ENCODE measurements around the gene PCLO. TPM values are rescaled to one million over a fixed set of nuclear protein-coding genes. Genes with fewer than 3 reads are reported as not detected.
"Not testable (repeated sequence)": the region's sequence is repeated elsewhere in the genome, so short reads cannot be mapped to it uniquely, and the experiment has no call there.

The PCLO gene
- total and polyA plus RNA-seq, 2 of the 8 experiments (the other 6 are each of a cell fraction or from before 2014, with no cell fraction given): 1.5 to 3.2 TPM

DNA sequence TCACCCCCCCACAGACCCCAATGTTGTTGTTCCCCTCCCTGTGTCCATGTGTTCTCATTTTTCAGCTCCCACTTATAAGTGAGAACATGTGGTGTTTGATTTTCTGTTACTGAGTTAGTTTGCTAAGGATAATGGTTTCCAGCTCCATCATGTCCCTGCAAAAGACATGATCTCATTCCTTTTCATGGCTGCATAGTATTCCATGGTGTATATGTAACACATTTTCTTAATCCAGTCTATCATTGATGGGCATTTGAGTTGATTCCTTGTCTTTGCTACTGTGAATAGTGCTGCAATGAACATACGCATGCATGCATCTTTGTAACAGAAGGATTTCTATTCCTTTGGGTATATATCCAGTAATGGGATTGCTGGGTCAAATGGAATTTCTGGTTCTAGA lies 82.8 kb downstream of the PCLO start:
- H2BK15ac ChIP-seq (ENCODE audit: low read length); H3K23ac ChIP-seq (ENCODE audit: insufficient read length); H3K4me1 ChIP-seq (replicated peaks in 1 of 4; ENCODE audit: control insufficient read depth in 3 of 4, insufficient read depth in 4 of 4, low read length in 3 of 4); H4K20me1 ChIP-seq (replicated peaks in 1 of 2; ENCODE audit: control insufficient read depth in 1 of 2, insufficient read depth in 2 of 2, low read length in 2 of 2); H3K4me3 ChIP-seq (ENCODE audit: extremely low read depth in 1 of 4, insufficient read depth in 2 of 4, low read depth in 3 of 4, low read length in 4 of 4); H4K5ac ChIP-seq (ENCODE audit: insufficient read length, low read depth, low read length); H3K18ac ChIP-seq (ENCODE audit: extremely low read depth, low read length); H3K9ac ChIP-seq (replicated peaks in 1 of 4; ENCODE audit: extremely low read depth in 1 of 4, low read depth in 3 of 4, low read length in 3 of 4); H2BK5ac ChIP-seq (ENCODE audit: low read depth, low read length); H3K56ac ChIP-seq (replicated peaks; ENCODE audit: insufficient read length, low read depth, low read length); H2BK12ac ChIP-seq (ENCODE audit: low read depth, low read length); POLR2A ChIA-PET (ENCODE audit: partially characterized antibody); H2BK120ac ChIP-seq (replicated peaks; ENCODE audit: low read depth, low read length); H2AFZ ChIP-seq (ENCODE audit: low read length); H3K4me2 ChIP-seq (ENCODE audit: insufficient read depth in 1 of 2, low read depth in 2 of 2, low read length in 2 of 2); DNase-seq (ENCODE audit: low read depth in 1 of 2, low spot score in 2 of 2); H3K23me2 ChIP-seq (ENCODE audit: low read depth, low read length); H2BK20ac ChIP-seq (ENCODE audit: low read length); H3K36me3 ChIP-seq (ENCODE audit: control insufficient read depth in 2 of 4, insufficient read depth in 4 of 4, low read length in 3 of 4); H3K14ac ChIP-seq (ENCODE audit: insufficient read length); H3K27ac ChIP-seq (ENCODE audit: low read depth, low read length); H3K79me1 ChIP-seq (ENCODE audit: low read depth, low read length); H4K91ac ChIP-seq (replicated peaks; ENCODE audit: insufficient read length, low read length); H3K27me3 ChIP-seq (replicated peaks in 1 of 4; ENCODE audit: control insufficient read depth in 3 of 4, extremely low read depth in 1 of 4, insufficient read depth in 3 of 4, low read length in 3 of 4); H3K9me3 ChIP-seq (ENCODE audit: insufficient read depth in 2 of 2, low read depth in 1 of 2, low read length in 1 of 2); H4K8ac ChIP-seq (ENCODE audit: extremely low read depth, insufficient read depth, low read length); H3K79me2 ChIP-seq (ENCODE audit: control insufficient read depth in 1 of 2, insufficient read depth in 2 of 2, low read length in 2 of 2); H2AK5ac ChIP-seq (ENCODE audit: low read depth, low read length); CTCF ChIA-PET (ENCODE audit: partially characterized antibody); H3K4ac ChIP-seq (replicated peaks; ENCODE audit: insufficient read length, low read depth, low read length); FAIRE-seq: not testable (repeated sequence)
- 86% methylated on average over 1 of the region's 1 CpG; no CpG with 5 or more reads in 1 of the 2 experiments for WGBS, 2 experiments (ENCODE audit: extremely low coverage in 1 of 2, insufficient coverage in 1 of 2, insufficient read length in 1 of 2, insufficient replicate concordance in 2 of 2, low coverage in 1 of 2, low lambda C conversion rate in 2 of 2, missing lambda C conversion rate in 1 of 2)
